Right lobe of liver (tissue), 4 donors: ENCODE measurements around the gene SHISA9.

ENCODE experiments used
- POLR2A ChIP-seq: fragments of 450-650 bp; IDR thresholded peaks from one replicate; pipeline ENCODE4 v1.6.1; 2017; ENCODE audit warnings: antibody characterized with exemption, mild to moderate bottlenecking
- TF ChIP-seq, protein P1 (sequence below), 4 donors: fragments of 200-600 bp in 3 of 4; fragments of 450-650 bp in 1 of 4; IDR thresholded peaks; one replicate each; pipeline versions ENCODE4 v1.5.1 to v1.8.0; 2016 to 2022; ENCODE audit warnings: antibody characterized with exemption in 4 of 4, mild to moderate bottlenecking in 2 of 4
- donor health status: DM: no; HTN: no; CAD: no.
- donor health status: DM: no; HTN: no; CAD: no.
- donor health status: DM: no; HTN: yes; CAD: no.

- TF ChIP-seq, protein P1, sequence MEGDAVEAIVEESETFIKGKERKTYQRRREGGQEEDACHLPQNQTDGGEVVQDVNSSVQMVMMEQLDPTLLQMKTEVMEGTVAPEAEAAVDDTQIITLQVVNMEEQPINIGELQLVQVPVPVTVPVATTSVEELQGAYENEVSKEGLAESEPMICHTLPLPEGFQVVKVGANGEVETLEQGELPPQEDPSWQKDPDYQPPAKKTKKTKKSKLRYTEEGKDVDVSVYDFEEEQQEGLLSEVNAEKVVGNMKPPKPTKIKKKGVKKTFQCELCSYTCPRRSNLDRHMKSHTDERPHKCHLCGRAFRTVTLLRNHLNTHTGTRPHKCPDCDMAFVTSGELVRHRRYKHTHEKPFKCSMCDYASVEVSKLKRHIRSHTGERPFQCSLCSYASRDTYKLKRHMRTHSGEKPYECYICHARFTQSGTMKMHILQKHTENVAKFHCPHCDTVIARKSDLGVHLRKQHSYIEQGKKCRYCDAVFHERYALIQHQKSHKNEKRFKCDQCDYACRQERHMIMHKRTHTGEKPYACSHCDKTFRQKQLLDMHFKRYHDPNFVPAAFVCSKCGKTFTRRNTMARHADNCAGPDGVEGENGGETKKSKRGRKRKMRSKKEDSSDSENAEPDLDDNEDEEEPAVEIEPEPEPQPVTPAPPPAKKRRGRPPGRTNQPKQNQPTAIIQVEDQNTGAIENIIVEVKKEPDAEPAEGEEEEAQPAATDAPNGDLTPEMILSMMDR (IDR thresholded peaks at IDR 0.05) = no peak
- no peak for TF ChIP-seq POLR2A
These were observed 15.8 kb downstream of the SHISA9 start for GRCh38 chr16:12917246-12917645.
